HEK293T (cell line): ENCODE results near the gene SIGLEC14.

Experiments
- CTCF ChIA-PET: fragments of 350-600 bp; formaldehyde crosslinking; extraction: SDS; loops from one replicate; lab custom pipeline; 2021; ENCODE audit warnings: antibody characterized with exemption, inconsistent platforms; lab: Yijun Ruan, JAX
- POLR2A ChIA-PET: fragments of 350-600 bp; formaldehyde crosslinking; extraction: SDS; loops from one replicate; lab custom pipeline; 2020; ENCODE audit warnings: antibody characterized with exemption, inconsistent platforms; lab: Yijun Ruan, JAX
- DNase-seq: peaks from one replicate; pipeline ENCODE4 v3.0.0; 2012; ENCODE audit warnings: mixed read lengths; ENCODE audit errors: extremely low spot score
- ARNT ChIP-seq: fragments of 450-650 bp; IDR thresholded peaks from 2 replicates; pipeline ENCODE4 v1.6.1; 2017; ENCODE audit warnings: mild to moderate bottlenecking
- BHLHE40 ChIP-seq: fragments of 450-650 bp; IDR thresholded peaks from 2 replicates; pipeline ENCODE4 v1.6.1; 2016; ENCODE audit warnings: mild to moderate bottlenecking, moderate library complexity, borderline replicate concordance
- CTBP1 ChIP-seq: fragments of 450-650 bp; IDR thresholded peaks from 2 replicates; pipeline ENCODE4 v1.6.1; 2016; ENCODE audit warnings: borderline replicate concordance
- ELF4 ChIP-seq: fragments of 450-650 bp; IDR thresholded peaks from 2 replicates; pipeline ENCODE4 v1.6.1; 2017; ENCODE audit warnings: antibody characterized with exemption
- FOXA1 ChIP-seq: fragments of 450-650 bp; IDR thresholded peaks from 2 replicates; pipeline ENCODE4 v1.6.1; 2016; ENCODE audit warnings: mild to moderate bottlenecking
- FOXK2 ChIP-seq: fragments of 450-650 bp; IDR thresholded peaks from 2 replicates; pipeline ENCODE4 v1.6.1; 2016; ENCODE audit warnings: mild to moderate bottlenecking
- FOXM1 ChIP-seq: fragments of 450-650 bp; IDR thresholded peaks from 2 replicates; pipeline ENCODE4 v1.6.1; 2017; ENCODE audit warnings: mild to moderate bottlenecking, borderline replicate concordance
- HDGF ChIP-seq: fragments of 450-650 bp; IDR thresholded peaks from 2 replicates; pipeline ENCODE4 v1.6.1; 2017; ENCODE audit warnings: antibody characterized with exemption, borderline replicate concordance
- L3MBTL2 ChIP-seq: fragments of 450-650 bp; conservative IDR thresholded peaks from 2 replicates; pipeline ENCODE4 v1.6.1; 2016; ENCODE audit warnings: mild to moderate bottlenecking
- LEF1 ChIP-seq: fragments of 450-650 bp; IDR thresholded peaks from 2 replicates; pipeline ENCODE4 v1.6.1; 2017; ENCODE audit warnings: mild to moderate bottlenecking, borderline replicate concordance
- NFRKB ChIP-seq: fragments of 450-650 bp; IDR thresholded peaks from 2 replicates; pipeline ENCODE4 v1.6.1; 2016; ENCODE audit warnings: mild to moderate bottlenecking, moderate library complexity
- PKNOX1 ChIP-seq: fragments of 450-650 bp; IDR thresholded peaks from 2 replicates; pipeline ENCODE4 v1.6.1; 2016
- SP1 ChIP-seq: fragments of 450-650 bp; IDR thresholded peaks from 2 replicates; pipeline ENCODE4 v1.6.1; 2017
- SUZ12 ChIP-seq: fragments of 450-650 bp; IDR thresholded peaks from 2 replicates; pipeline ENCODE4 v1.6.1; 2016; ENCODE audit warnings: mild to moderate bottlenecking
- TARDBP ChIP-seq: fragments of 450-650 bp; IDR thresholded peaks from 2 replicates; pipeline ENCODE4 v1.6.1; 2016
- ZNF384 ChIP-seq: fragments of 450-650 bp; IDR thresholded peaks from 2 replicates; pipeline ENCODE4 v1.6.1; 2016

SIGLEC14 gene

GRCh38 chr19:51594774-51595109 lies 51.9 kb downstream of the SIGLEC14 start:
- DNase-seq: no peak
- CTCF ChIA-PET: no interaction called here
- POLR2A ChIA-PET: interaction anchor here (0.6 to 1.6 kb wide), 4 partner anchors 8 to 175 kb away, joined by 3 to 8 read pairs (median 4); partner anchors contain the start of gene ZNF175
- no peak for TF ChIP-seq ZNF384
- TF ChIP-seq NFRKB: no peak
- TF ChIP-seq SUZ12: no peak
- no peak for TF ChIP-seq SP1
- no peak; the same call in 1 of the 2 replicates for TF ChIP-seq HDGF
- no peak for TF ChIP-seq ELF4
- TF ChIP-seq TARDBP: no peak
- no peak for TF ChIP-seq FOXA1
- TF ChIP-seq LEF1: no peak
- TF ChIP-seq BHLHE40: no peak
- TF ChIP-seq L3MBTL2: no peak
- TF ChIP-seq ARNT: no peak
- no peak for TF ChIP-seq FOXK2
- TF ChIP-seq CTBP1: no peak
- no peak for TF ChIP-seq PKNOX1
- TF ChIP-seq FOXM1: no peak

GRCh38 chr19:51593969-51594773 lies 52.5 kb downstream of the SIGLEC14 start:
- CTCF ChIA-PET: no interaction called here
- POLR2A ChIA-PET: interaction anchor here (0.6 to 1.6 kb wide), 5 partner anchors 9 to 227 kb away, joined by 3 to 8 read pairs (median 4); partner anchors contain the start of gene ZNF175
- TF ChIP-seq CTBP1 (no peak), HDGF (no peak), ELF4 (peak; percentile 51), SP1 (no peak), FOXA1 (no peak), L3MBTL2 (peak; percentile 59), PKNOX1 (no peak), BHLHE40 (no peak), FOXM1 (no peak), ZNF384 (no peak), NFRKB (no peak), TARDBP (no peak), LEF1 (no peak), FOXK2 (no peak), SUZ12 (peak; percentile 80), ARNT (no peak)
- DNase-seq: peak; percentile 97

DNA sequence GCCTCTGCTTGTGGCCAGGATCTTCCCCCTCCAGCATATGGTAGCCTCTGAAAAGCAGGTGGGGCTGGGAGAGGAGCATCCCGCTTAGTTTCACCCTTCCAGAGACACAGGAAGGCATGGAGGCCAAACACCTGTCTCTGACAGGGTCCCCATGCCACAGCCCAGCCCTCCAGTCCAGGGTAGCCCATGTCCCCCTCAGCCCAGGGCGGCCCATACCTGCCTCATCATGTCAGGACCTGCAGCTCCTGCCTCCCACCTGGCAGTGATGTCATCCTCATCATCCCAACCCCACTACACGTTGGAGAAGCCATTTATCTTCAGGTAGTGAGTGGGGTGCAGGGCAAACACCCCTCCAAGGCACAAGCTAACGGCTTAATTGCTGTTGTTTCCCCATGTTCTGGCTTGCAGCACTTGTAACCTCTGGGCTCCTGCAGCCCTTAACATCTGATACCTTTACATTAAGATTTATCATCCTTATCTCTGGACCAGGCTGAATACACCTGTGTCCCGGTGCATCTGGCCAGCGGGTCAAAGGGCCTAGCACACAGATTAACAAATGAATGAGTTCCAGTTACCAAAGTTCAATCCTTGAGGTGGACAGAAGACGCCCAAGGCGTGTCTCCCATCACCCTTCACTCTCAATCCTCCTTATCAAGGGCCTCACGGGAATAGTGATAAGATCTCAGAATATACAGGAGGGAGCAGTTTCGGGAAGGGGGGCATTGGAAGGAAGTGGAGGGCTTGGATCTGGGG lies 53.3 kb downstream of the SIGLEC14 start:
- TF ChIP-seq FOXA1 (no peak), TARDBP (no peak)
- CTCF ChIA-PET: no interaction called here
- POLR2A ChIA-PET: interaction anchor here (0.6 to 1.6 kb wide), 3 partner anchors 9 to 226 kb away, joined by 3 to 8 read pairs (median 5); partner anchors contain the start of gene ZNF175
- DNase-seq: no peak
